NCI-H2107 (cell line): ENCODE results near the gene MLLT3.

Experiments used
- DNase-seq: peaks from one replicate; lab custom pipeline; 2025; lab: John Stamatoyannopoulos, UW

Gene MLLT3

DNA sequence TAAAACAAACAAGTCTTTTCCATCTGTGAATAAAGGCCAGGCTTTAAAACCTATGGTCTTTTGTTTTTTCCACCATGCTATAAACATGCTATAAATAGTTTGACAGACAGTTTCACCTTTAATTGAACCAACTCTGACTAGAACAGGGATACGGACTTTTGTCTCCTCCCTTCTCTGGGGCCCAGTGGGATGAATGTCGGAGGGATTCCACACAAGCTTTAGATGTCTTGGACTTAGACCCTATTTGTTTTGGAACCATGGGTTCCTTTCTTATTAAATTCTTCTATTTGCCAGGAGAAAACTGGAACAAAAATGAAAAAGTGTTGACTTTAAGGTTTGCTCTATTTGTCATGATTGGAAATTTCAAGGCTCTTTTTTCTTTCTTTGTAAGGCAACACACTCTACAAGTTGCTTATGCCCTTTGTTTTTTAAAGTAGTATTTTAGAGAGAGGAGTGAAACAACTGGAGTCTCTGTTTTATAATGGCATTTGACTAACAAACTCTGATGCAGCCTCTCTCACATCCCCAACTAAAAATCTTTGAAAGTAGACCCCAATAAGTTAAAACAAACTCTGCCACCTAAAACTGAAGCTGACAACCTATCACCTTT is 145.3 kb downstream of the MLLT3 start:
- no peak for DNase-seq

DNA sequence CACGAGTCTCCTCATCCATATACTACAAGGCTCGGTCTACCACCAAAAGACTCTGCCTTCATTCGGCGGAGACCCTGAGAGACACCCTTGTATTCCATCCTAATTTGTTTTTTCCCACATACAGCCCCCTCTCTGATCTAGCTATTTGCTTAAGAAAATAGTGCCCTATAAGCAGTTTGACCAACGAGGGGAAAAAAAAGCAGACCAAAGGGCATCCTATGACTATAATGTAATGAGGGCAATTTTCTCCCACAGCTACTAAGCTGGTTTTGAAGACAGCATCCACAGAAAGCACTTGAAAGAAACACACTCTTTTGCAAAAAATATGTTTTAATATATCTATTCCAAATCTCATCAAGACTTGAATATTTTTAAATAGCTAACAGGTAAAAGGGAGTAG is 147.8 kb downstream of the MLLT3 start:
- no peak for DNase-seq

DNA sequence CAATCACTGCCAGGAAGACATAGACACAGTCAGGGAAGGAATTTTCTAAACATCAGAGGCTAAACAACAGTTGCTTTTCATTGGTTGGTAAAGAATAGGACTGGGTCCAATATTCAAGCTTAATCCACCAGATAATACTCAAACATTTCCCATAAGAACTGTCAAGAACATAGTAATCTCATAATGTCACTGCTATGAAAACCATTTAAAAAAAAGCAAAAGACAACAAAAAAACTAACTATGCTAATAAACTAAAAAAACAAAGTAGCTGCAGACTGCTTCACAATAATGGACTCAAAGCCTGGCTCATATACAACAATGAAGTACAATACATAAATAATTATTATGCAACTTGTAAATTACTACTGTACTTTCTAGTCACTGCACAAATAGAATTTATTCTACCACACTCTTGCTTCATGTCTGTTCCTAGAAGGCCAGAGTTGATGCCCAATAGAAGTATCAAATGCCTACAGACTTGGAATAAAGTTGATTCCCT is 148.7 kb downstream of the MLLT3 start:
- no peak for DNase-seq

DNA sequence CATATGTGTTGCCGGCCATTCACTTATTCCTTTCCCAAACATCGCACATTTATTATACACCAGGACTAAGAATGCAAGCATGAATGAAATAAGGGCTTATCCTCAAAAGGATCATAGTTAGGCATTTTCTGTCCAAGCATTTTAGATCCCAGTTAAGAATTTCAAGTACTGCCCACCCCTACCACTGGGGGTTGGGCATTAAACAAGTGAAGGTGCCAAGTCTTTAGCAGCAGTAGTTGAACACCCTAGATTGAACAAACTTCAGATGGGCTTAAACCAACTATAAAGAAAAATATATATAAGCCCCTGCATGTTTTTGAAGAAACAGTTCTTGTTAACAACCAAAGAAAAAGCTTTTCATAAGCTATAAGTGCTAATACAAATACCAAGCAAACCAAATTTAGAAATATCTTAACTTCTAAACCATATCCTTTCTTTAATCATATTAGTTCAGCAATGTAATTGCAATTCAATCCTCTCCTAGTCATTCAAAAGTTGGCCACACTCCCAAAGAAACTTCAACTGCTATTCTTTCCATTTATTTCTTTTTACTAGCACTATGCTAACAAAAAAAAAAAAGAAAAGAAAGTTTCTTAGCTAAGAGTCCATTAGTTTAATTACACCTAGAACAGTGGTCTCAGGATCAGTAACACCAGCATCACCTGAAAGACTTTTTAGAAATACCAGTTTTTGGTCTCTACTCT is 149.8 kb downstream of the MLLT3 start:
- no peak for DNase-seq

DNA sequence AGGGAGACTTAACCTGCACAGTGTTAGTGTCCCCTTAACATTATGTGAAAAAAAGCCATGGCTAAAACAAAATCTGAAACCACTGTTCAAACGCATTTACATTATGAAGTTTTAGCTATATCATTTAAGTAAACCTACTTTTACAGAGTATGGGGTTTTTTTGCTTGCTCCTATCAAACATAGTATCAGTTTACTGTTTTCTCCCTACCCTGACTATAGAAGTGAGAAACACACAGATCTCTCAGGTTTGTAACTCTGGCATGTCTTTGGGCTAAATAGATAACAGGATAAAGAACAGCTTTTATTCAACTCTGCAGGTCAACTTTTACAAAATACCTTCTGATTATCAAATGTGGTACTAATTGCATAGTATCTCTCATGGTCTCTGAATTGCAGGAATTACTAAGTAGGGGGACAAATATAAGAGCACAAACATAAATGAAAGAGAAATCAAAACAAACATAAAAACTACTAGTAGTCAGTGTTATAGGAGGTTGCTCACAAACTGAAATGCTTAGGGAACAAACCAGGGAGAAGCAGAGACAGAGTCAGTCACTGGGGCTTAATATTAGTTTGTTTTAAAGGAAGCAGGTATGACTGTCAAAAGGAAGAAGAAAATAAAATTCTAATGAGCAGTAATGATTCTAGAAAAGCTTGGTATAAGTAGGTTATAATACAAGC is 155.8 kb downstream of the MLLT3 start:
- no peak for DNase-seq

DNA sequence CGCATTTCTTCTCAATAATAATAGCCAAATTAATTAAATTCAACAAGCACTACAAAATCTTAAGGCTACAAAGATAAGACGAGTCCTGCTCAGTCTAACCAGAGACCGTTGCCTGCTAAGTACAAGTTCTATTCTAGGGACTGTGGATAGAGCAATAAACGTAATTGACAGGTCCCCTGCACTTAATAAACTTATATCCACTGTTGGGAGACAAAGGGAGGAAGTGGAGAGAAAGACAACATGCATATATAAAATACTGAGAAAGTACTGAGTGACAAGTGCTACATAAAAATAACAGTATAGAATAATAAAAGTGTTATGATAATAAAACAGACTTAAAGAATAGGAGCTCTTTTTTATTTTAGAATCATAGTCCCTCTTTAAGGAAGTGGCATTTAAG is 158.1 kb downstream of the MLLT3 start:
- no peak for DNase-seq

DNA sequence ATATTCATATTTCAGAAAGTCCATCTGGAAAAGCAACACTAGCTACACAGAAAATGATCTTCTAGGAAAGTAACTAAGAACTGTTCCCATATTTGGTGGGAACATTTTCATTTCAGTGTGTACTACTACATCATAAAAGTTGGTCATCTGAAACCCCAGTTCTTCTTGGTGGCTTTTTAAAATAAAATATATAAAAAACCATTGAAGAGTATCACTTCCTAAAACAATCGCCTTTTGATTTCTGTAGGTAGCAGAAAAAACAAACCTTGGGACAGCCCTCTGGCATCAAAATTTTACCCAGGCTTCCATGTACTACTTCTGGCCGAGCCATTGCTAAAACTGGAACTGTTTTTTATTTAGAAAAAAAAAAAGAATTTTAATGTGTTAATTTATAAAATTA is 158.5 kb downstream of the MLLT3 start:
- DNase-seq = no peak

DNA sequence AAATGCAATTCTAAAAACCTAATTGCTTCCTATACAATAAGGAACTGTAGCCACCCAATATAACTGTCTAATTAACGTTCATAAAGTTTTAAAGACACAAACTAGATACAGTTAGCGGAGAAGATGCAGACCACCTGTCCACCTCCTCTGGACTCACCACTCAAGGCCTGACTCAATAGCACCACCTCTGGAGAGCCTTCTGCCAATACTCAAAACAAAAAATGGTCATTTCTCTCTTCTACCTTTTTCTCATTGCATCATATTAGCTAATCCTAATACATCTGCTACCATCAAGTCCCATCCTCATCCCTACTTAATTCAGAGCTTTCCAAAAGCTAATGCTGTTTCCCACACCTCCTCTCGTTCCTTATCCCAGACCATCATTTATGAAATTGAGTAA is 159.9 kb downstream of the MLLT3 start:
- no peak for DNase-seq

DNA sequence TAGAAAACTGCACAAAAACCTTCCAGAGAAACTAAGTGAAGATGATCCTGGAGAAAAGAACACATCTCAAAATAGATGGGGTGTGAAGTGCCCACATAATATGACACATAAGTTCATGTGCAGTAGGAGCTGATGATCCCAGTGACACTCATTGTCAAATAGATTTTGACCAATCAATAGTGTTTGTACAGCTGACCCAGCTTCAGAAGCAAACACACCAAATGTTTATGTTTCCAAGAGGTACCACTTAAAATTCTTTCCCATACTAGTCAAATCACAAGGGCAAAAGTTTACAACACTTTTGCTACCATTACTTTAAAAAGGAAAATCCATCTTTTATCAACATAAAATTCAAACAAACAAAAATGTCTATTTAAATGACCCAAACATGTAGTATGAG is 175.0 kb downstream of the MLLT3 start:
- no peak for DNase-seq

DNA sequence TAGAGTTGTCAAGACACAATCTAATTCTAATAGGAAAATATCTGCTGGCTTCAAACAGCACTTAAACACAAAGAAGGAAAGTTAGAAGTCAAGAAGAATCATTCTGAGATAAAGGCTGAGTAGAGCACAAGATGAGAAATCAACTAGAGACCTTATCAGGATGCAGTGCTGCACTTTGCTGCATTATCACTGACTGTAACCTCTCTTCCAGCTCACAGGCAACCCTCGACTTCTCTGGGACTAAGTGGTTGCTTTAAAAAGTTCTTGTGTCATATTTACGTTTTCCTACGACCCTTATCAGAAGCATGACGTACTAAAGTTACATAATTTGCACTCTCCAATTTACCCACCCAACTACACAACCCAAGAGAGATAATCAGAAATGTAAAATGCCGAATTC is 176.1 kb downstream of the MLLT3 start:
- no peak for DNase-seq

DNA sequence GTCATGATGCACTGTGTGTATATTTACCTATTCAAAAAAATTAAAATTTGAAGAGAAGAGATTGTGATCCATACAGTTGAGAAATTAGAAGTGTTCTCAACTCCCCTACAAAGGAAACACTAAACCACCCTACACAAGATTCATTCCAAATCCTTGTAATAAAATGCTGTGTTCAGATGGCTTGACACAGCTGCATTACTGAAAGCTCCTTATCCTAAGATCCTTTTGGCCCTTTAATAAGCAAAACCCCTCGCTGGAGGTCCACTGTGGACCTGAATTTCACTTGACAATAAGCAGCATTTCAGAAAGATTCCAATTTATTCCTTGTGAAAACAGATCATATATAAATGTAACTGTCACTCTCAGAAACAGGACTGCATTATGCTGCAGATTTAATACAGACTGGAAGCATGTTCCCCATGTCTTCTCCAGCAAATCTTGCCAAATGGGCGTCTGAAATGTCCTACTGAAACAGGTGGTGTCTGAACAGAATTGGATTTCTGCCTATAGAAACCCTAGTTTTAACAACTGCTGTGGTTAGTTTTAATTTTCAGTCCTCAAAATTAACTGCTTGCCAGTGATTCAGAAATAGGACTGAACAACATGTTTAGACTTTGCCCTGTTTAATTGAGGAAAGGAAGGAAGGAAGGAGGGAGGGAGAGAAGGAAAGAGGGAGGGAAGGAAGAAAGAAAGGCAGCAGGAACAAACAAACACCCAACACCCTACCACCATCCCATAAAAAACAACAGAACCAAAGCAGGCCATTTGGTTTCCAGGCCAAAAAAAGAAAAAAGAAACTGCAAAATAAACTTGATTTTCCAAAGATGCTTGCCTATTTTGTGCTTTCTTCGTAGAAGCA is 179.6 kb downstream of the MLLT3 start:
- DNase-seq = no peak

DNA sequence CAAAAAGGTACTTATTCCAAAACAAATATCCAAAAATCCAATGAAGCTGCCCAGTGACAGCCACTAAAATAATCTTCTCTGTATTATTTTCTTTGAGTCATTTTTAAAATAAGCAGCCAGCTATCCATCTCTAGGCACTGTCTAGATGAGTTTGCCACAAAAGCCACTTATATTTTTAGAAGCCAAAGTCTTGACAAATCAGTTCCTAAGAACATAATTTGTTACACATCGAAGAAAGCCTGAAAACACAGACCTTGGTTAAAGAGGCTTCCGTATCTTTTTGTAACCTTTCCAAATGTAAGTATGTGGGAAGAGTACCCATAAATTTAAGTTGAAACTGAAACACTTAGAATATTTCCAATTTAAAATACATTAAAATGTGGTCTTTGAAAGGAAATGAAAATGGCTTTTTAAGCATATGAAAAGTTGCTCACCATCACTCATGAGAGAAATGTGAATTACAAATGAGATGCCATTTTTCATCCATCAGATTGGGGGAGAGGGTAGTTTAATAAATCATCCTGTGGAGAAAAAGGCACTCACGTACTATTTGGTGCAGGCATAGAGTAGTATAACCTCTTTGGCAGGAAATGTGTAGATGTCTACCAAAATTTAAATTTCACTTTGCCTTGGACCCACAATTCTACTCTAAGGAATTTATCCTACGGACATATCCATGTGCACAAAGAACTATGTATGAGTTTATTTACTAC is 180.4 kb downstream of the MLLT3 start:
- DNase-seq = no peak

DNA sequence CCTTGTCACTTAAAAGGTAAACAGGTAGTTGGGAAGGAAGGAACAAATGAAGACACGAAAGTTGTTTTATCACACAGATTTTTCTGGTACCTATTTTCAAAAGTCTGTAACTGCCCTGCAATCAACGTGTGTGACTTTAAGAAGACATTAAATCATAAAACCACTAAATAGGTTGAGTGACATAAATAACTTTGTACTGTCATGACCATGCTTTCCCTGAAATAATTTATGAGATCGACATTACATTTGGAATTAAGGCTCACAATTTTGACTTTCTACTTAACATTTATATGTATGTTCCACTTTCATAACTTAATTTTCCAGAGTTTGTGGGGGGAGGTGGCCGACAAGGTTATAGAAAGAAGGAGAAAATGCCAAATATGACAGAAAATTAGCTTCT is 181.1 kb downstream of the MLLT3 start:
- no peak for DNase-seq

DNA sequence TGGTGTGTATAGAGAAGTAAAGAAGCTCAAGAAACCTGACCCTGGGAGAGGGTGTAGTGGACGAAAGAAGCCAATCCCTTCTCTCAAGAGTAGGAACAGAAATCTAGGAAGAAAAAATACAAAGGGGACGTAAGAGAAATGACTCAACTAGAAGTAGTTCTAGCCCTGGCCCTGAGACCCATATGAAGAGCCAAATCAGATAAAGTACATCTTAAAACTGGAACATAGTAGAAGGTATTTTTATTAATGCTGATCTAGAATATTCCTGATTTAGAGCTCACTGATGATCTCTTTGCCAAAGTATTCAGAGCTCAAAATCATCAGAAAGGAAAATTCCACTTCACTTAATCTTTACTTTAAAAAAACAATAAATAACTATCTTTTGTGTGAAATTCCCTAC is 184.8 kb downstream of the MLLT3 start:
- DNase-seq = no peak

DNA sequence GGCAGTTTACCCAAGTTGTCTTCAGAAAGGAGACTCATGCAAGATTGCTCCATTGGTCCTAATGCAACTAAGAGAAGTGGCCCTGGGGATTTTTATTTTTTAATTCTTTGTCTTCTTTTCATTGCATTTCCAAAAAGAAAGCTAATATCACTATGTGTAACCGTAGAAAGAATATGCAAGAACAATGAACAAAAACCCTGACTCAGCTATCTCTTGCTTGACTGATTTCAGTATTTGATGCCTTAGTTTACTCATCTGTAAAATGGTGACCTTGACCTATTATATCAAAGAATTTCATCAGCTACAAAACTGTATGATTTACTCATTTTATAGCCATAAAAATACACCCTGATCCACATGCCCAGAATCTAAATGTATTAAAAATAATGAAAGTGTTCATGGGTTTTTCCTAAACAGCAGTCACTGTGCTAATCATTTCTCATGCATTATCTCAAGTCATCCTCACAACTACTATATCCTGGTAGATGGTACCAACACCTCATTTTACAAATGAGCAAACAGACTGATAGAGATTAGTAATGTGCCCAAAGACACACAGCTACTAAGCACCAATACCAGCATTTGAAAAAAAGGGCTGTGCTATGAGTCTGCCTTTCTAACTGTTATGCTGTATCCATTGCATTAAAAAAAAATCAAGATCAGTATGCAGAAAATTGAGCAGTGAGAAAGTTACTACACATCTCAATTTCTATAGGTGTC is 185.7 kb downstream of the MLLT3 start:
- DNase-seq = no peak

DNA sequence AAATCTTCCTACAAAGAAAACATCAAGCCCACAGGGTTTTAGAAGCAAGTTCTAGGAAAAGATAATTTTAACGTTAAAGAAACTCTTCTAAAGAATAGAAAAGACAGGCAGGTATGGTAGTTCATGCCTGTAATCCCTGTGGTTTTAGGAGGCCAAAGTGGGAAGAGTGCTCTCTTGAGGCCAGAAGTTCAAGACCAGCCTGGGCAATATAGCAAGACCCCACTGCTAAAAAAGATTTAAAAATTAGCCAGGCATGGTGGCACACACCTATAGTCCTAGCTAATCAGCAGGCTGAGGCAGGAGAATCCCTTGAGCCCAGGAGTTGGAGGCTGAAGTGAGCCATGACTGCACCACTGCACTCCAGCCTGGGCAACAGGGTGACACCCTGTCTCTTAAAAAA is 193.3 kb downstream of the MLLT3 start:
- no peak for DNase-seq

DNA sequence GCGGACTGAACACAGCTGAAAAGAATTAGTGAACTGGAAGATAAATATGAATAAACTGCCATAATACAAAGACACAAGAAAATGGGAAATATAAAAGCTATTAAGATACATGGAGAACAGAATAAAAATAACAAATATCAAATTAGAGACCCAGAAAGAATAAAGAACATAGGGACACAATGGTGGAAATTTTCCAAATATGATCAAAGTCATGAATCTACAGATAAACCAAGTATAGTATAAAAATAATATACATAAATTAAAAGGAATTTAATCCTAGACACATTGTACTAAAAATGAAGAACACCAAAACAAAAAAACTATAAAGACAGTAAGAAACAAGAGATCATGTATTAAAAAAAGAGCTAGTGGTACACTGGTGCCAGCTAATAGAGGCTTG is 194.9 kb downstream of the MLLT3 start:
- DNase-seq = no peak

DNA sequence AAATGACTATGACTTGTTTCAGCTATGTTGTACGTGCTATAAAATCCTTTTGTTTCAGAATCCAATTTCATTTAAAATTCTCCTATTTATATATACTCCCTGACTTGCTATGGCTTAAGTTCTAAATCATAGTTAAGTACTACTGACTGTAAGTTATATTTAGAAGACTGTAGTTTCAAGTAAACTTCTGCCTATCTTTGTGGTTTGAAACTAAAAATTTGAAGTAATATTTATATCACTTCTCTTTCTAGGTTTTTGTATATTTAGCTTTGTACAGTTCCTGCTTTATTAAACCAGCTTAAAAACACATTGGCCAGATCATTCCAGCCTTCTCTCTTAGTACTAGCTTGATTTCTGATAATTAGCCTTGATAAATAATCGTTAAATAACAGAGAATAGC is 196.3 kb downstream of the MLLT3 start:
- DNase-seq = no peak

DNA sequence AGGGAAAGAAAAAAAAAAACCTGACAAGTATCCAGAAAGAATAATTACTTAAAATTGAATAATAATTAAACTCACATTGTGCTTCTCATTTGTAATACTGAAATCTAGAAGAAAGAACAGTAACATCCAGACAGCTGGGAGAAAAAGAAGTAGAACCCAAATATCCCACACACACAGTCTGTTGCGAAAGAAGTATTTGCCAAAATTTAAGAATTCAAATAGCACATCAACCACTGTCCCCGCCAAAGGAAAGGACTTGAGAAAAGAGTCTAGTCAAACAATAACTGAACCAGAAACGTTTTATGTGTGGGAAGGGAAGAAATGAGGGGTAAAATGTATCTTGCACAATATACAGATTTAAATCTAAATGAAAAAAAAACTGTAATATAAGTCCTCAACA is 202.8 kb downstream of the MLLT3 start:
- DNase-seq = no peak

DNA sequence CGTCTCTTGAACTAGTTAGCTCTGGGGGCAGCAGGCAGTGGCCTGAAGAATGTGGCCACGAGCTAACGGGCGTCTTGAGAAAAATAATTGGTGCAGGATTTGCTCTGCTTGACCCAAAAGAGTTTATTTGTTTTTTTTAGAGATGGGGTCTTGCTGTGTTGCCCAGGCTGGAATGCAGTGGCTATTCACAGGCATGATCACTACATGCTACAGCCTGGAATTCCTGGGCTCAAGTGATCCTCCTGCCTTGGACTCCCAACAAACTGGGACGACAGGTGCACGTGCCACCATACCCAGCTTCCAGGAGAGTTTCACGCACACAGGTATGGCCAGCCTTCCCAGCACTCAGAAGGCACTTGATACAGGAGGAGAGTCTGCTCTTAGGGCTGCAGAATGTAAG is 203.8 kb downstream of the MLLT3 start:
- DNase-seq = no peak
